GM19099 (cell line): ENCODE data around the gene MAP2K3.

ENCODE experiments used
- POLR2A ChIP-seq: IDR thresholded peaks from 3 replicates; pipeline ENCODE4 v1.6.1; 2011; ENCODE audit warnings: low read depth; ENCODE audit not compliant: insufficient read length; ENCODE audit errors: extremely low read depth

MAP2K3 gene

DNA sequence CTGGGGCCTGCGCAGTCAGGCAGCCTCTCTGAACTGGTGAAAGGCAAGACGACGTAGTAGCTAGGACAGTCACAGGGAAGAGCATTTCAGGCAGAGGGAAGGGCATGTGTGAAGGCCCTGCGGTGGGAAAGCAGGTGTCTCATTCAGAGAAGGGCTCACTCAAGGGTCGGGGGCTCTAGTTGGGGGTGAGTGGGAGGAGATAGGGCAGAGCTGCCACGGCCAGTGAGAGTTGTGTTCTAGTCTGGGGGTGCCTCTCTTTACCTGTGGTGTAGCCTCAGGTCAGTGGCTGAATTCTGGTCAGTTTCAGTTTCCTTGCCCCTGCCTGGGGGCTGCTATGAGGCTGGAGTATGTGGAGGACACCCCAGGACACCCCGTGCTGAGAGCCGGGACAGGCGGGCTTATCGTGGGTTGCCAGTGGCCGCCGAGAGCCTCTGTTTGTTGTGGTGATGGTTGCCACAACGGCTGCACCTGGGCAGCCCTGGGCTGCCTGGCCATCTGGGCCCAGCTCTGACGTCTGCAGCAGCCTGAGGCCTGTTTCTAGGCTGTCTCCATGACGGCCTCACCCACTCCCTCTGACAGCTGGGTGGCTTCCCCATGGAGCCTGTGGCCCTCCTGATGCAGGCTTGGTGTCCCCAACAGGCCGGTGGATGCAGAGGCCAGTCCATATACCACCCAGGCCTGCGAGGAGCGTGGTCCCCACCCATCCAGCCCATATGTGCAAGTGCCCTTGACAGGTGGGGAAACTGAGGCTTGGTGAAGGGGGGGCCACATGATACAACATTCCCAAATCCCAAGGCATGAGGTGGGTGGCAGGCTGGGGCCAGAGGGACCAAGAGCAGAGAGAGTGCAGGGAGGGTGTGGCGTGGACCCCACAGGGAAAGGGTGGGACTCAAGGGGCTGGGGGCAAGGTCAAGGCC, 10.8 kb downstream of the MAP2K3 start:
- TF ChIP-seq POLR2A = no peak

DNA sequence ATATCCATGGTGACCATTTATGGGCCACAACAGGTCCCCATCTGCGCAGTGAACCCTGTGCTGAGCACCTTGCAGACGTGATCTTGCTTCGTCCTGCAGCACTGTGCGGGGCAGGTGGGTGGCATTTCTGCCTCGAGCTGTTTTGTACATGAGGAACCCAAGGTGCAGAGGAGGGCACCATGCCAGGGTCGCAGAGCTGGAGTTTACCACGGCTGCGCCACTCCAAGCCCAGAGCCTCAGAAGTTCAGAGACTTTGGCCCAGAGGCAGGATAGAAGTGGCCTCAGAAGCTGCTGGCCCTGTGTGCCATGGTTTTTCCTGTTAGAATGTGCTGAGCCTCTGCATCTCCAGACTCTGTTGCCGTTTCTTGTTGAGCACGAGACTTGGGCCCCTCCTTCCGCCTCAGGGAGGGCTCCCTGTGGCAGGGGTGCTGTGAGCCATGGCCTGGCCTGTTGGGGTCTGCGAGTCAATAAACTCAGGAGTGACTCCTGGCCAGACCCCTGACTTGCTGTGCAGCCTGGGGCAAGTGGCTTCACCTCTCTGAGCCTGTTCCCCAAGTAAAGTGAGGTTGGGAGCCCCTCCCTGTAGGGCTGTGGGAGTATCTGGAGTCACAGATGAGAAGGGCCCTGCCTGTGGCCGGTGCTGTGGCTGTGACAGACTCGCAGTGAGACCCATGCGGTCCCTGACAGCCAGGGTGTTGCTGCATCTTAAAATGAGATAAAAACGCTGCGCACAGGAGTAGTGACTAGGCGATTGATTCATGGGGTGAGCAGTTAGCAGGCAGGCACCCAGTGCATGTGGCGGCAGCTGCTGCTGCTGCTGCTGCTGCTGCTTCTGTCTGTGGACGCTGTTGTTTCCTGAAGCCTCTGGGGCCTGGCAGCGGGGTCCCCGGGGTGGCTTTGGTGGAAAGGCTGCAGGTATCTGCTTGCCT, 11.8 kb downstream of the MAP2K3 start:
- no peak for TF ChIP-seq POLR2A

DNA sequence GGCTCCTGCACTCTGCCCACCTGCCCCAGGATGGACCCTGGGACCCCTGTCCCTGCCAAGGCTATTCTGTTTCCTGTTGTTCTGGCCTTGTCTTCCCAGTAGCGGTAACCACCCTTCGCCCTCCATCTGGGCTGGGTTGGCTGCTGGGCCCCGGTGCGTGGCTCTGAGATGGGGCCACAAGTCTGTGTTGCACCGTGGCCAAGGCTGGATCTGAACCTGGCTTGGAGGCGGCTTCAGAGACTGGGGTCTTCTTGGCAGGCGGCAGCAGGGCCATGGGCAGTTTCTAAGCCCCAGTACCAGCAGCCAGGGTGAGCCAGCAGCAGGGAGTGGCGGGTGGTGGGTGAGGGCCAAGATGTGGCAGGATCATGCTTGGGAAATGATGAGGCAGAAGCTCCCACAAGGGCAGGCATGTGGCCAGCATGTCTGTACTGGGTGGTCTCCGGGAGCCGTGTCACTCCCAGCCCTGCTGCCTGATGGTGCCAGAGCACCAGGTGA, 12.6 kb downstream of the MAP2K3 start:
- TF ChIP-seq POLR2A = no peak

DNA sequence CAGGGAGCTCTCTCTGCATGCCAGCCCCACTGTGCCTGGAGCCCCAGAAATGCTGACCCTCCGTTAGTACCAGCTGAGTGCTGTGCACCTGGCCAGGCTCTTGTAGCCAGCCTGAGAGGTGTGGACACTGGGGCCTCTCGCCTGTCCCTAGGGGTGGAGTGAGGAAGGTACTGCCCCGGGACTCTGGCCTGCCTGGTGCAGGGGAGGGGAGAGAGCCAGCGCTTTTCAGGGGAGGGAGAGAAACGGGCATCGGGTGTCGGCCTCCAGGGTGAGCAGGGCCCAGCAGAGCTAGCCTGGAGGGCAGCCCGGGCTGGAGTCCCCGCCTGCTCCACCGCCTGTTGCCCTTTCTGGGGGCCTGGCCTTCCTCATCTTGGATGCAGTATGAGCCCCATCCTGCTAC, 13.1 kb downstream of the MAP2K3 start:
- TF ChIP-seq POLR2A = no peak

DNA sequence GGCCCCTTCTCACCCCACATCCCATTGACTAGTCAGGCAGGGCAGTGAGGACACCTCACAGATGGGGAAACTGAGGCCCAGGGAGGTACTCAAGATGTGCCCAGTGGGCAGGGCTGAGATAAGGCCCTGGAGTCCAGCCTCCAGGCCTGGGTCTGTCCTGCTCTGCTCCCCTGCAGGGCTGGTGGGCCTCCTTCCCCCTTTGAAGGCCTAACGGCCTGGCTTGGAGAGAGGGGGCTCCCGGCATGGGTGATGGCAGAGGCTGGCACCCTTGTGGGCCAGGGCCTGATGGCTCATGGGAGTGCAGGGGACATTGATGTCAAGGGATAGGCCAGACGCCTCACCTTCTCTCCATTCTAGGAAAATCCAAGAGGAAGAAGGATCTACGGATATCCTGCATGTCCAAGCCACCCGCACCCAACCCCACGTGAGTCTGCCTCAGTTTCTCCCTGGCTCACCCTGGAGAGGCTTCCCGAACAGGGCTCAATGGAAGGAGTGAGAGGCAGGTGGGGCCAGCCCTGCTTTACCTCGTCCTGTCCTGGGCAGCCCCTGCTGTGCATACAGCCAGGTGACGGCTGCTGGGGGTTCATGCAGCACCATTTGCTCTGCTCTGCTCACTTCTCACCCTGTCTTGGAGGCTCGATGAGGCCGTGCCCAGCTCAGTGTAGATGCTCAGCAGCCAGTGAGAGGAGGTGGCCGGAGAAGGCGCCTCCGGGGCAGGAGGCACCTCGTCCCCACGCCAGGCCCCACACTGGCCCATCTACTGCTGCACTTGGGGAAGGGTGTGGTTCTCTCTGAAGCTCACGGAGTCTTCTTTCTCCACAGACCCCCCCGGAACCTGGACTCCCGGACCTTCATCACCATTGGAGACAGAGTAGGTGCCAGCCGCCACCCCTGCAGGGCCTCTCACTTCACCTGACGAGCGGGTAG, 13.8 kb downstream of the MAP2K3 start:
- no peak for TF ChIP-seq POLR2A

DNA sequence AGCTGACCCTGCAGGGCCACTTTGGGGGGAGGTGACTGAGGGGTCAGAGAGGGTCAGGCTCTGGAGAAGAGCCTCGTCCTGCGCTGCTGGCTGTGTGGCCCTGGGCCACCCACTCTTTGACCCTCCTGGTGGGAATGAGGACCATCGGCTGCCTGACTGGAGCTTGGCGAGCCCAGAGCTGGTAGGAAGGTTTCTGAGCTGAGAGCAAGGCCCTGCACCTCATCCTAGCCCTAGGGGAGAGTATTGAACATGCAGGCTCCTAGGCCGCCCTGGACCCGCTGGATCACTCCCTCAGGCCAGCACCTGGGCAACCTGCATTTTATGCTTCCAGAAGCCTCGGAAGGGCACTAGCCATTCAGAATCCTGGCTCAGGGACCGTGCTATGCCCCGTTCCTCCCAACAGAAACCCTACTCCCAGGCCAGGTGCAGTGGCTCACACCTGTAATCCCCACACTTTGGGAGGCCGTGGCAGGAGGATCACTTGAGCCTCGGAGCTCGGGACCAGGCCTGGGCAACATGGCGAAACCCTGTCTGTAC, 14.5 kb downstream of the MAP2K3 start:
- no peak for TF ChIP-seq POLR2A

DNA sequence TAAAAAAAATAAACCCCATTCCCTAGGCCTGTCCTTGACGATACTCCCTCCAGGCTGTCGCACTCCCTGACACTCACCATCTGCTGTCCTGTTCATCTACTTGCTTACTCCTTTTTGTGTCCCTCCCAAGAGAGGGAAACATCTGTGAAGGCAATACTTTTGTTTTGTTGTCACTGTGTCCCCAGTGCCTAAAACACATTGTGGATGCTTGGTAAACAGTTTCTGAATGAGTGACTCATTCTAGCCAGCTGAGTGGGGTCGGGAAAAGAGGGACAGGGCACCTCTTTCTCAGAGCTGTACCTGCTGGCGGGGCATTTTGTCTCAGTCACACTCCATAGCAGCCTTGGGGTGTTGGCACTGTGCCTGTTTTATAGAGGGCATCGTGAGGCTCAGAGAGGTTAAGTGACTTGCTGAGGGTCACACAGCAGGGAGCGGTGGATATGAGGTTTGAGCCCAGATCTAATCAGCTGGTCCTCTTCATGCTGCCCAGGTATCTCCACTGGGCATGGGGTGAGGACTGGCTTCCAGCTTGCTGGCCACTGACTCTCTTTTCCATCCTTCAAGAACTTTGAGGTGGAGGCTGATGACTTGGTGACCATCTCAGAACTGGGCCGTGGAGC, 15.6 kb downstream of the MAP2K3 start:
- no peak for TF ChIP-seq POLR2A

DNA sequence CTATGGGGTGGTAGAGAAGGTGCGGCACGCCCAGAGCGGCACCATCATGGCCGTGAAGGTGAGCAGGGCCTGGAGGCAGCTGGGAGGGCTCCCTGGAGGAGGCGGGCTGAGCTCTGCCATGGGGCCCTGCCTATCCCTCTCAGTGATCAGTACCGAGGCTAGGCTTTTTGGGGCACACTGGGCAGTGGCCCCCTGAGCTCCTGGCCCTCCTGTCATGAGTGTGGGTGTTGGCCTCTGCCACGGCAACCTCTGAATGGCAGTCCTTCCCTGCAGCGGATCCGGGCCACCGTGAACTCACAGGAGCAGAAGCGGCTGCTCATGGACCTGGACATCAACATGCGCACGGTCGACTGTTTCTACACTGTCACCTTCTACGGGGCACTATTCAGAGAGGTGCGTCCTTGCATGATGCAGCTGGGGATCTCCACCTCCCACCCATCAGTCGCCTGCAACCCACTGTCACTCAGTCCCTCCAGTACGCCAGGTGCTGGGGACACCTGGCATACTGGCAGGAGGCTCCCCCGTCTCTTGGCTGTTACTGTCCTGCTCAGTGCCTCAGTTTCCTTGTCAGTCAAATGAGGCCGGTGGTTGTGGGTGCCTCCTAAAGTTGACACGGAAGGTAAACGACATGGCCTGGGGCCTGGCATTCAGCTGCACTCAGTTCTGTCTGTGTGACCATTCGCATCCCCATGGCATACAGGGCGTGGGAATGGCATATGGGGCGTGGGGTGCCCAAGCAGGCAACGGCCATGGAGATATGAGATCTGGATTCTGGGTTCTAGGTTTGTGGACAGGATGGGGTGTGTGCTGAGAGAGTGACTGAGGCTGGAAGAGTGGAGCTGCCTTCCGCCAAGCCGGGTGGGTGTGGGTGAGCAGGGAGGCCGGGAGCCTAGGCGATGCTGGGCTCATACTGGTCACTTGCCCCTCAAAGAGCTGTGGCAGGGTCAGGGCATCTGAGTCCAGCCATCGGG, 16.4 kb downstream of the MAP2K3 start:
- no peak for TF ChIP-seq POLR2A

DNA sequence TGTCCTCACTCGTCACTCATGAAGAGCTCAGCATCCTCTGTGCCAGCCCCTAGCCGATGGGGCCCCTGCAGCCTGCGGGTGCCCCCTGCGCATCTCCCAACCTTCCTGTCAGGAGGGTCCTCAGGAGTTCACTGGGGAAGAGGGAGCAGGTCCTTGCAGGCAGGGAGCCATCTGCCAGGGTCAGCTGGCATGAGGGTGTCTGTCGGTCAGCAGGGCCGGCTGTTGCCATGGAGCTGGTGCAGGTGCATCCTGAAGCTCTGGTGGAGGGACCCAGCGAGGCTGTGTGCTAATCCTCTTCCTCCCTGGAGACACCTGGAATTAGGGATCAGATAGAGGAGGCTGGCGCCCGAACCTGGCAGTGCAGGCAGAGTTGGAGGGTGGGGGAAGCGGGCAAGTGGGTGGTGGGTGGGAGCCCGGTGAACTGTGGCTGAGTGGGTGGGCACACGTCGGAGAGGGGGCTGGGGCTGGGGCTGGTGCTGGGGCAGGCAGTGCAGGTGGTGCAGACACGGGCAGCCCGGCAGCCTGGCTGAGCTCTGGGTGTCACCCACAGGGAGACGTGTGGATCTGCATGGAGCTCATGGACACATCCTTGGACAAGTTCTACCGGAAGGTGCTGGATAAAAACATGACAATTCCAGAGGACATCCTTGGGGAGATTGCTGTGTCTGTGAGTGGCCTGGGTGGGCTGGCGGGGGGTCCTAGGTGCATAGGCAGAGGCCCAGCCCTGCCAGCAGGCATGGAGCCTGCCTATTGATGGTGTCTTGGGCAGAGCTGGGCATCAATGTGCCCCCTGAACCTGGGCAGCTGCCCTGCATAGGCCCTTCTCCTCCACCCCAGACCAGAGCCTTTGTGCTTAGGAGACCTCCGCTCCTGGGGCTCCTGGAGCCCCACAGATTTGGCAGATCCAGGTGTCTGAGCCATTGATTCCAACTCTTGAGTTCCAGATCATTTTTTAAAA, 17.4 kb downstream of the MAP2K3 start:
- TF ChIP-seq POLR2A = no peak

DNA sequence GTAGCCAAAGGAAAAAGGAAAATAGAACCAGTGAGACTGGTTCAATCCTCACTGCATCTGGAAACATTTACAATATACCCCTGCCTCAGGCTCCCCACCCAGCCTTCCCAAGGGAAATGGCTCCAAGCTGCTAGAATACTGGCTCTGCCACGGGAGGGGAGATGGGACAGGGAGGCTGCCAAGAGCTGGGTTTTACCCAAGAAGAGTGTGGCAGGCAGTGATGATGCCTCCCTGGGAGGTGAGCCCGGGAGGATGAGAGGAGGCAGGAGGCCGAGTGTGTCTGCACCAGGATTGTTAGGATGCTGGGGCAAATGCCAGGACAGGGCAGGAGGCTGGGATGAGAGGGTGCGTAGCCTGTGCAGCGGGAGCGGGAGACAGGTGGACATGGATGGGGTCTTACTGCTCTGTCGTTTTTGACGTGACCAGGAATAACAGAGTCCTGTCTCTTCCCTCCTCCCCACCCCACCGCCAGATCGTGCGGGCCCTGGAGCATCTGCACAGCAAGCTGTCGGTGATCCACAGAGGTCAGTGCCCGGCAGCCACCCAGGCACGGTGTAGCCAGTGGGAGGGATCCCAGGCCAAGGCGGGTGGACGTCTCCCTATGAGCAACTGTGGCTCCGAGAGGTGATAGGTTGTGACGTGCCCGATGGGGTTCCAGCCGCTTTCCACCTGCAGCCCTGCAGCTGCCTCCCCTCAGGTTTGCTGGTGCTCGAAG, 18.4 kb downstream of the MAP2K3 start:
- no peak for TF ChIP-seq POLR2A
